Body of pancreas (tissue), 4 donors: ENCODE measurements around the gene AK1.

Experiments used
- CTCF ChIP-seq, 7 experiments: fragments of 450-650 bp in 4 of 7; fragments of 200-600 bp in 3 of 7; sonication (generic) in 3 of 7; IDR thresholded peaks; one replicate each; pipeline ENCODE4 v1.5.1; 2016 to 2019; ENCODE audit warnings: antibody characterized with exemption in 7 of 7
- POLR2A ChIP-seq, 3 donors: fragments of 450-650 bp; IDR thresholded peaks; one replicate each; pipeline ENCODE4 v1.6.1; 2016; ENCODE audit warnings: antibody characterized with exemption in 3 of 3, mild to moderate bottlenecking in 2 of 3

GRCh38 chr9:127854184-127854806, 23.2 kb downstream of the AK1 start, which contains the start of gene ENG:
- TF ChIP-seq CTCF (IDR thresholded peaks at IDR 0.05) (no peak), POLR2A (IDR thresholded peaks at IDR 0.05) (peak in 2 of 3 donors; percentile 54 to 55)
